Measurements from ENCODE around the gene MICALL2.

Gene MICALL2

GRCh38 chr7:1486571-1486970 is 27.3 kb upstream of the MICALL2 start:
- Histone ChIP-seq H3K27me3 (ENCODE audit: insufficient read depth, low read depth) (no peaks in the 10 kb centered on the region), H3K4me1 (ENCODE audit: low read depth, poor library complexity, severe bottlenecking) (no peaks in the 10 kb centered on the region), H3K79me2 (ENCODE audit: insufficient read depth, low read depth) (no peaks in the 10 kb centered on the region), H3K4me2 (no peak overlapping the region), H4K20me1 (ENCODE audit: insufficient read depth) (no peaks in the 10 kb centered on the region), H2AFZ (ENCODE audit: low read depth) (no peak overlapping the region), H3K27ac (no peak overlapping the region), H3K36me3 (ENCODE audit: insufficient read depth) (0 out of 2 replicates have a peak, but pooled peaks cover 4% of the 10 kb centered on the region), H3K4me3 (IDR thresholded peaks at IDR 0.05; ENCODE audit: insufficient read depth, low read depth, low read length) (no peak overlapping the region), H3K9ac (no peak overlapping the region)
- no peak for TF ChIP-seq CTCF (conservative IDR thresholded peaks at IDR 0.05; ENCODE audit: low read depth, low read length)

GRCh38 chr7:1485156-1485555 is 25.9 kb upstream of the MICALL2 start:
- Histone ChIP-seq H3K4me3 (IDR thresholded peaks at IDR 0.05; ENCODE audit: insufficient read depth, low read depth, low read length) (no peak overlapping the region), H3K27me3 (ENCODE audit: insufficient read depth, low read depth) (no peaks in the 10 kb centered on the region), H3K27ac (no peak overlapping the region), H3K4me2 (no peak overlapping the region), H3K36me3 (ENCODE audit: insufficient read depth) (0 out of 2 replicates have a peak, but pooled peaks cover 4% of the 10 kb centered on the region), H2AFZ (ENCODE audit: low read depth) (no peak overlapping the region), H3K9ac (no peak overlapping the region), H4K20me1 (ENCODE audit: insufficient read depth) (no peaks in the 10 kb centered on the region), H3K4me1 (ENCODE audit: low read depth, poor library complexity, severe bottlenecking) (no peaks in the 10 kb centered on the region), H3K79me2 (ENCODE audit: insufficient read depth, low read depth) (no peaks in the 10 kb centered on the region)
- TF ChIP-seq CTCF (conservative IDR thresholded peaks at IDR 0.05; ENCODE audit: low read depth, low read length): no peak

GRCh38 chr7:1484569-1484968 is 25.3 kb upstream of the MICALL2 start:
- Histone ChIP-seq H3K4me1 (ENCODE audit: low read depth, poor library complexity, severe bottlenecking) (no peaks in the 10 kb centered on the region), H3K36me3 (ENCODE audit: insufficient read depth) (0 out of 2 replicates have a peak, but pooled peaks cover 4% of the 10 kb centered on the region), H3K4me3 (IDR thresholded peaks at IDR 0.05; ENCODE audit: insufficient read depth, low read depth, low read length) (no peak overlapping the region), H2AFZ (ENCODE audit: low read depth) (no peak overlapping the region), H3K27ac (no peak overlapping the region), H3K4me2 (no peak overlapping the region), H3K79me2 (ENCODE audit: insufficient read depth, low read depth) (no peaks in the 10 kb centered on the region), H3K9ac (no peak overlapping the region), H3K27me3 (ENCODE audit: insufficient read depth, low read depth) (no peaks in the 10 kb centered on the region), H4K20me1 (ENCODE audit: insufficient read depth) (no peaks in the 10 kb centered on the region)
- no peak for TF ChIP-seq CTCF (conservative IDR thresholded peaks at IDR 0.05; ENCODE audit: low read depth, low read length)

- Histone ChIP-seq H3K9ac (no peak overlapping the region), H3K79me2 (ENCODE audit: insufficient read depth, low read depth) (no peaks in the 10 kb centered on the region)
Observed at GRCh38 chr7:1483536-1484505, 24.6 kb upstream of the MICALL2 start.

More at GRCh38 chr7:1483536-1484505, 24.6 kb upstream of the MICALL2 start:
- Histone ChIP-seq H4K20me1 (ENCODE audit: insufficient read depth) (no peaks in the 10 kb centered on the region), H3K27me3 (ENCODE audit: insufficient read depth, low read depth) (no peaks in the 10 kb centered on the region), H3K4me2 (no peak overlapping the region), H3K4me1 (ENCODE audit: low read depth, poor library complexity, severe bottlenecking) (no peaks in the 10 kb centered on the region), H3K4me3 (IDR thresholded peaks at IDR 0.05; ENCODE audit: insufficient read depth, low read depth, low read length) (no peak overlapping the region), H3K27ac (no peak overlapping the region), H3K36me3 (ENCODE audit: insufficient read depth) (0 out of 2 replicates have a peak, but pooled peaks cover 4% of the 10 kb centered on the region), H2AFZ (ENCODE audit: low read depth) (no peak overlapping the region)
- TF ChIP-seq CTCF (conservative IDR thresholded peaks at IDR 0.05; ENCODE audit: low read depth, low read length): no peak

Measured in KMS-11 (cell line).